ENCODE data around the gene C8A.

C8A gene

DNA sequence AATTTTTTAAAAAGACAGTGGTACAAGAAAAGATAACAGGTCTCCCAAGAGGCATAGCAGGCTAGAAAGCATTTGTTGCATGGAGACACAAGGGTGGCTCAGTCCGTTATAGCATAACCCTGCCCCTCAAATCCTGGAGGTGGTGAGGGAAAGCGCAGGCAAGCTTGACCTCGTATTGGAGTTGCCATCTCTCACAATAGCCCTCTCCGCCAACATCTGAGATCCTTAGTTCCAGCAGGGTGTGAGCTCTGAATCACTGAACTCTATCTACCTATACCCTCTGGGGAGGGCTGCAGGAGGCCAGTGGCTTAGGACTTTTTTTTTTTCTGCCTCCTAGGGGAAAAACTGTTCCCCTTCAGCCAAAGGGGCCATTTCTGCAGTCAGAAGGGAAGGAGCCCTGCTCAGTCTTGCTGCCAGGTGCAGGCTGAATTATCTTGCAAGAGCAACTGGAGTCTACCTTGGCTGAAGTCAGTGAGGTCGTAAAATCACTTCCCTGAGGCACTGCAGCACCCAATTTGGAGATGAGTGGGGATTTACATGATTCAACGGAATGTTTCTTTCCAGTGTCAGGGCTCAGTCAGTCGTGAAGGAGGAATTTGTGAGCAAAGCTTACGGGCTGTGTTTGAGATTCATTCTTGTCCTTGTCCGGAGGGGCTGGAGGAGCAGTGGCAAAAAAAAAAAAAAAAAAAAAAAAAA lies 17.2 kb upstream of the C8A start:
- no peak for ATAC-seq

DNA sequence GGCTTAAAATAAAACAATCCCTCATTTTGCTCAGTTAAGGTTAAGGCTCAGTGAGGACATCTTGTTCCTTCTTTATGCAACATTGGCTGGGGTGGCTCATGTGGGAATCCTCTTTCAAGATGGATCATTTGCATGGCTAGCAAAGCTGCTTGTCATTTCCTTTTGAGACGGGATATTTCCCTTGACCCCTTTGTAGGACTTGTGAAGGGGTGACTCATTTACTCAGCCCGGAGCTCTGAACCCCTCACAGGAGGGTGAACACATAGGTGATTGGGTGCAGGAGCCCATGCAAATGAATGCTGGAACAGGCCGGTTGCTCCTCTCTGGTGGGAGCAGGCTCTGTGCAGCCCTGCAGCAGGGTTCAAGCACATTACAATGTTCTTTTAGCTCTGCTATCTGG lies 15.8 kb upstream of the C8A start:
- ATAC-seq, result no peak

DNA sequence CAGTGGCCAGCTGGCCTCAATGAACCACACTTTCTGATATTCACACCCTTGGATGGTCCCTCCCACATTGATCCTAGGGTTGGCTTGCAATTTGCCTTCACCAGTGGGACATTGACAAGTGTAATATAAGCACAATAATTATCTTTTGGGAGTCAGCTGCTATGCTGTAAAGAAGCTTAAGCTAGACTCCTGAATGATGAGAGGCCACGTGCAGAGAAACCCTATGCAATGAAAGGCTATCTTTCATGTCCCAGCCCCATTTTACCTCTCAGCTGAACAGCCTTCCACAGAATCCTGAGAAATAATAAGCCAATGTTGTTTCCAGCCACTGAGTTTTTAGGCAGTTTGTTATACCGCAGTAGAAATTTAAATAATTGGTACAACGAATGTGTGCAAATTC lies 11.1 kb upstream of the C8A start:
- ATAC-seq, result no peak

DNA sequence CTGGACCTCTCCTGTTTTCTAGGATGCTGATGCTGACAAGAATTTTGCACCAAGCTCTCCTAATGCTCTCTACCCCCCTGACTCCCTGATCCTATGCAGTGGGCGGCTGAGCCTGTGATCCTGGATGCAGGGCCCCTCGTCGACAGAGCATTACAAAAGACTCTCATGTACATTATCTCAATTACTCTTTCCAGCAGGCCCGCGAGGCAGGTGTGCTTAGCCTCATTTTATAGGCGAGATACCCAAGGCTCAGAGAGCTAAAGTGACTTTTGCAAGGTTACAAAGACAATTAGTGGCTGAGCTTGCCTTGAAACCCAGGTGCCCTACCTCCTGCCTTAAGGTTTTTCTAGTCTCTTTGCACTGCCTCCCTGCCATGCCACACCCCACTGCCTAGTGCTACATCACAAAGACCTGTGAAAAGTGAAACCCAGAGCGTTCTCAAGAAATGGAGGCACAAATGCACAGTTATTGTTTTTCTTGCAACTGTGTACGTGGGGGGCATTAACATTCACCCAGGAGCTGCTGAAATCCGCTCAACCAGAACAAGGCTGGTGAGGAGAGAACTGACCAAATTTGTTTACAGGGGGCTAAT lies 10.0 kb upstream of the C8A start:
- ATAC-seq, result no peak

DNA sequence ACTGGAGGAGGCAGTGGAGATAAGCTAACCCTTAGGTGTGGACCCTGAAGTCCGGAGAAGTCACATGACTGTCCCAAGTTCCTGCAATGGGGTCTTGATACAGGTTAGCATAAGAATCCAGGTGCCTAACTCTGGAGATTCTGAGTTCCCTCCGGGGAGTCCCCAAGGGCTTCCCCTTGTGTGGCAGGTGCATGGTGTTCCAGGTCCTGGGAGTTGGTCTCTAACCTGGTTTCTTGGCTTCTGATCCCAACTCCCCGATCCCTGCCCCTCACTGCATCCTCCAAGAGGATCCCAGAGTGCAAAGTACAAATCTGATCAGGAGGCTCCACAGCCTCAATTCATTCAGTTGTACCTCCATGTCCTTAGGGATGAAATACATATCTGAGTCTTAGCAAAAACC lies 9.3 kb upstream of the C8A start:
- ATAC-seq, result no peak

DNA sequence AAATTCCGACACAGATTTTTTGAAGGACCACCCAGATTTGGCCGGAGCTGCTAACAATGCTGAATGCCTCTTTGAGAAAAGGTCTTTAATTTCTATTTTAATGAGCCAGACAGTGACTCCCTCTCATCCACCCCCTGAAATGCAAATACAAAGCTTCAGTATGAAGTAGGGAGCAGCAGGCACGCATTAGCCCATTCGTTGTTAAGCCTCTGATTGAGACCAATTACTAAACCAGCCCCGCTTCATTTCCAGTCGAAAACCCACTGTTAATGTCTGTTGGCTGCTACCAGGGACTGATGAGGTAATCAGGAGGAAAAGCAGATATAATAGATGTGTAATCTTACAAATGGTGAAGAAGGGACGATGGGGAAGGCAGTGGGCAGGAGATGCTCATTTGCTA lies 4.8 kb upstream of the C8A start:
- no peak for ATAC-seq

DNA sequence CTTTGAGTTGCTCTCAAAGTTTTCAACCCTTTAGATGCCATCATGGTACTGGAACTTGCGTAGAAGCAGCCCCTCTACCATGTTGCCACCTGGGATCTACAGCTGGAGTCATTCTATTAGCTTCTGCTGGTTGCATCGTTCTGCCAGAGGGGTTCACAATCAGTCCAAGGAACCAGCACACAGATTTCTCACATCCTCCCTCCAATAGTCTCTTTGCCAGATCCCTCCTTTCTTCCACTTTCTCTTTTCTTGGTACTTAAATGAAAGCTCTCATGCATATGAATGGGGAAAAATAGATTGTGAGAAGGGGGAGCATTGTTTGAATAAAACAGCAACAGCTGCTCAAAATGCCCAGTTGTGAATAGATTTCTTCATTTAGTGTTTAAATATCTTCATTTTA lies 4.2 kb upstream of the C8A start:
- no peak for ATAC-seq

DNA sequence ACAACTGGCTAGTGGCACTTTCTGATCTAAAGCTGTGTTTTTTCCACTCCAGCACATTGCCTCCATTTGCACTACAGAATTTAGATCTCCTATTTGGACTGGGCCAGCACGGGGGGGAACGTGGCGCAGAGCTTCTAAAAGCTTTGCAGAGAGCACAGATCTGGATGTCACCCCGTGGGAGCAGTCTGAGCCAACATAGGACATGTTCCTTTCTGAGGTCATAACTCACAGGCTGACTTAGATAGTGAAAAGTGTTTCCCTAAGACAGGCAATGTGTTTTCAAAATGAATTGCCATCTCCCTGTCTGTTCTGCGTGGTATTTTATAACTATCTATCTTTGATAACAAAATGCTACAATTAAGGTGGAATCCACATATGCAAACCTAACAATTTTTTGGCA lies 3.7 kb upstream of the C8A start:
- no peak for ATAC-seq

DNA sequence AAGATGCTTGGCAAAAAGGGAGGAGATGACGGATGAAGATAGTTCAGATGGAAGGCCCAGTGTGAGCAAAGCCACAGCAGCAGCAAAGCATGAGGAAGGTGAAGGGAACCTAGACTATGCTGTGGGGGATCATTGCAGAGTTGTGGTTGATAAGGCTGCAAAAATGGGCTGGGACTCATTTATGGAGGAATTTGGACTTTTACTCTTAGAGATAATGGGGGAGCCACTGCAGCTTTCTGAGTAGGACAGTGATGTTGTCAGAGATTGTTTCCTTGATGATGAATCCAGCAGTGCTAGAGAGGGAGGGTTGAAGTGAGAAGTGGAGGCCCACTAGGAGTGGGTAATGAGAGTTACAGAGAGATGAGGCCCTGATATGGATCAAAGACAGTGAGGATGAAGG lies 2.1 kb upstream of the C8A start:
- no peak for ATAC-seq

DNA sequence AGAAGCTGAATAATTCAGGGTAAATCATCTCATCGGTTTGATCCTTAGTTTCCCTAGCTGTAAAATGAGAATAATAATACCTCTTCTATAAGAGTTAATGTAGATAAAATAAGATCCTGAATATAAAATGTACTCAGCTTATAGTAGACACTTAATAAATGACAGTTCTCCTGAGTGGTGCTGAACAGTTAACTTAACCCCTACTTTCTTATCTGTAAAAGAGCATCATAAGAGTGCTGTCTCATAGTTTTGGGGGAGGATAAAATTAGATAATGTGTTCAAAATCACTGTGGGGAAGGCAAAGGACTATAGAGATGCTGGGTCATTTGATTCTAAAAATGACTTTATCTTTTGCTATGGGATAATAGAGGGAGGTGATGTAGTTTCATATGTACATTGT lies 593 bp downstream of the C8A start:
- ATAC-seq, result no peak

DNA sequence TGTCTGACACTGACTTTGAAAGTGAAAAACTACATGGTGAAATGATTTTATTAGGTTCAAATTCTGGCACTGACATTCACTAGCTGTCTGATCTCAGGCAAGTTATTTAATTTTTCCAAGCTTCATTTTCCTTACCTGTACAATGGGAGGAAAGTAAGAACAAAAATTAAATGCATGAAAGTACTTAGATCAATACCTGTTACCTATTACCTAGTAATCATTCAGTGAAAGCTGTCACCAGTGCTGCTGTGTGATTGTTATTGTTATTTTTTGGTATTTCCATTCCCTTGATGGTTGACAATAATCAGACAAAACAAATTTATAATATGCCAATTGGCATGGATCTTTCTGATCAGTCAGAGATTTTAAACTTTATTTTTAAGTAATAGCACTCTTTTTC lies 1.6 kb downstream of the C8A start:
- ATAC-seq, result no peak

DNA sequence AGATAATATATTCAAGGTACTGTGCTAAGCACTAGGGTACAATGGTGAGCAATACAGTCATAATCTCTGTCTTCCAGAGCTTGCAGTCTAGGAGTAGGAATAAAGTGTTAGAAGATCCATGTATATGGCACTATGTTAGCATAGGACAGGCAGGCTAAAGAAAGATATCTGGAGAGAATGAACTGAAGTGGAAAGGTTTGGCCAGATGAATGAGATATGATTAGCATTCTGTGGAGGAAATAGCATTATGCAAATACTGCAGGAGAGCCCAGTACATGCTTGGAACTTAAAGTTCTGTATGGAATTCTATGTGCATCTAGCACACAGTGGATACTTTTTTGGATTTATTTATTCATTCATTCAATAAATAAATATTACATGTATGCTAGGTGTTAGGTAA lies 4.7 kb downstream of the C8A start:
- ATAC-seq, result no peak

DNA sequence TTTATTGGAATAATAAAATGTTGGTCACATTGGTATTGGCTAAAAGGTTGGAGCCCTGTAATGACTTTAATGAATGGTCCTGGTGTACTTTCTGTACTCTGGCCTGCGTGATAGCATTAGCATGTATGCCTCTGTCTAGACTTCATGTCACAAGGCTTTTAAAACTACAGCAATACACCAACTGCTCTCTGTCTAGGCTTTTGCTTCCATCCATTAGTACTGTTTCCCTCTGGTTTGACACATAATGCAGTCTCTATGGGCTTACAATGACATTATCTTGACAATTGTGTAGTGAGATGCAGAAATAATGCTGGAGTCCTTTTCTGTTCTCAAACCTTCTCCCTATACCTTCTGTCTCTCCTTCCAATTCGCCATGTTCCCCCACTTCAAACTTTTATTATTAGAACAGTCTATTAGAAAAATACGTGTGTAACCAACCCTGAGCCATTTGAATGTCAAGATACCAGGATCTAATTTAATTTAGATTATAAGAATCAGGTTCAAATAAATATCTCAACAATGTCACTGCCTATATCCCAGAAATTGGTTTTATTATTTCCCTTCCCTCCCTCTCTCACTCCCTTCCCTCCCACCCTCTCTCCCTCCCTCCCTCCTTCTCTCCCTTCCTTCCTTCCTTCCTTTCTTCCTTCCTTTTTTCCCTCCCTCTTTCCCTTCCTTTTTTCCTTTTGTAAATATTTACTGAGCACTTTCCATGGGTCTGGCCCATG lies 8.8 kb downstream of the C8A start:
- ATAC-seq, result no peak

DNA sequence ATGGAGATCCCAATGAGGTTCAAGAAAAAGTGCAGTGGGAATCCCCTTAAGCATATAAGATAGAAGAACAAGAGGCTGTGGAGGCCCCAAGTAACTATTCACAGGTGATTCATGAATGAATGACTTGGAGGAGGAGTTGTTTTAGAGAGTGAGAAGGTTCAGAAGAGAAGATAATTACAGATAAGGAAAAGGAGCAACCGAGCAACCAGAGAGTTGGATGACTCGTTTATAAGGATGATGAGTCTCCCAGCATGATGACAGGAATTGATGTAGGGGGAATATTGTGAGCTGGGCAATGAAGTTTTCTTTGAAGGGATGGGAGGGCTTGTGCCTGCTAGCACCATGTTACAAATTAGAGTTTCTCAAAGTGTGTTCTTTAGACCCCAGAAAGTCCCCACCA lies 9.8 kb downstream of the C8A start:
- ATAC-seq, result no peak

DNA sequence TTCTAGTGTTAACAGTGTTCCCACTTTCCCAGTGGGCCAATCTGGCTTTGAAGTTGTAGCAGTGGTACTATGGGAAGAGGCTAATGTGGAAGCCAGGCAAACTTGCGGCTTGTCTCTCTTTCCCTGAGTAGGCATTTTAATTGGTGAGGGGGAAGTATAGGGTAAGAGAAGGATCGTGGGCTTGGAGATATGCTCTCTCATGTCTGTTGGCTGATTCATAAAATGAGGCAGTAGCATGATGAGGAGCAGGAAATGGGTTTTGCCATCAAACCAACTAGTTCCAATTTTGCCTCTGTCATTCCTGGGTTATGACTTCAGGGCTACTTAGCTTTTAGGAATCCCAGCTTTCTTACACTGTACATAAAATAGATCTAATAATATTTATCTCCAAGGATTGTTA lies 12.1 kb downstream of the C8A start:
- ATAC-seq, result no peak

DNA sequence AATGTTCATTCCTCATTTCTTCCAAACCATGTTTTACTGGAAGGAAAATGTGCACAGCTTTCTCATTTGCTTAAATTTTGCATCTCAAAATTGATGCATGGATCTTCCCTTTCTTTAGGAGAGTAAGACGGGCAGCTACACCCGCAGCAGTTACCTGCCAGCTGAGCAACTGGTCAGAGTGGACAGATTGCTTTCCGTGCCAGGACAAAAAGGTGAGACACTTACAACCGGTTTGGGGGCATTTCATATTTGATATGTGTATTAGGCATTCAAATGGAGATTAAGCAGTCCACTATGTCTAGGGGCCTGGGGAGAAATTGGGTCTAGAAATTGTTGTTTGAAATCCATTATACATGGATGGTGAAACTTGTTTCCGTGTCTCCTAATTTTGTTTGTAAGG lies 12.9 kb downstream of the C8A start:
- no peak for ATAC-seq

DNA sequence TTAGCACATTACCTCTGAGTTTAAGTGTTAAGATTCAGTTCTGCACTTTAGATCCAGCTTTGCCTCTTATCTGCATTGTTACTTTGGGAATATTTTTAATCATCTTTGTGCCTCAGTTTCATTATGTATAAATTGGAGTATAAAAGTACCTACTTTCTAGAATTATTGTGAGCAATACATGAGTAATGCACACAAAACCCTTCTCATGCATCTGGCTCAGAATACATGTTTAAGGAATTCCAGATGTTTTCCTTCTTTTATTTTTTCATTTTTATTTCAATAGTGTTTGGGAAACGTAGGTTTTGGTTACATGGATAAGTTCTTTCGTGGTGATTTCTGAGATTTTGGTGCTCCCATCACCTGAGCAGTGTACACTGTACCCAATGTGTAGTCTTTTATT lies 14.2 kb downstream of the C8A start:
- no peak for ATAC-seq

DNA sequence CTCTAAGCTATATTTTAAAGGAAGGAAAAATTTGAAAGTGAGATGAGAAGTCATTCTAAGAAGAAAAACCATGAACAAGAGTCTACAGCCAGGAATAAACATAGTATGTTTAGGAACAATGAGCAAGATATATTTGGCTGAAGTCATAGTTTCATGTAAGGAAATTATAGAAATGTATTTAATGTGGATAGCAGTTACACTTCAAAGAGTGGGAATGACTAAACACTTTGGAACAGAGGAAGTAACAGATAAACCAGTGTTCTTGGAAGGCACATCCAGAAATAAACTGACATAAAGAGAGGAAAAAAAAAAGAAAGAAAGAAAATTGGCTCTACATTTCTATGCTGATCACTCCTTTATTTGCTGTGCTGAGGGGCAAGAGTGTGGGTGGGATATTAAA lies 18.0 kb downstream of the C8A start:
- ATAC-seq, result no peak

DNA sequence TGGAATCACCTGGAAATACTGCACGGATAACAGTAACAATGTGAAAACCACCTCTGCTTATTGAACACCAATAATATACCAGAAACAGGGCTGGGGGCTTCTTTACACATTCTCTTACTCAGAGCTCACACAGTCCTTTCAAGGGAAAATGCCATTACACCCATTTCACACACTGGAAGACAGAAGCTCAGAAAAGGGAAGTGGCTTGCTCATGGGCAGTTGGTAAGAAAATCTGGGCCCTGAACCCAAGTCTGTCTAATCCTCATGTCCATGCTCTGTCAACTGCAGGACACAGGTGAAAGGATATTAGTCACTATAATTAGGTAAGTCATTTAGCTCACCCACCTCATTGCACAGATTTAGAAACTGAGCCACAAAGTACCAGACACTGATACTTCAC lies 18.6 kb downstream of the C8A start:
- no peak for ATAC-seq

DNA sequence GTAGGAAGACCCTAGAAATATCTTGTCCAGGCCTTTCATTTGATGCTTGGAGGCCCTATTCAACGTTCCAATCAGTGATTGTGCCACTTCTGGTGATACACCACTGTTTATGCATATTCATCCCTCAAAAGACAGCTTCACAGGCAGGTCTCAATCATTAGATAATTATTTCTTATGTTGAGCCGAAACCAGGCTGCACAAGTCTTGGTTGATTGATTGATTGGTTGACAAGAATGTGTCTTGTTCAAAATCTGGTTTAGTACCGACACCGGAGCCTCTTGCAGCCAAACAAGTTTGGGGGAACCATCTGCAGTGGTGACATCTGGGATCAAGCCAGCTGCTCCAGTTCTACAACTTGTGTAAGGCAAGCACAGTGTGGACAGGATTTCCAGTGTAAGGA lies 20.1 kb downstream of the C8A start:
- no peak for ATAC-seq

DNA sequence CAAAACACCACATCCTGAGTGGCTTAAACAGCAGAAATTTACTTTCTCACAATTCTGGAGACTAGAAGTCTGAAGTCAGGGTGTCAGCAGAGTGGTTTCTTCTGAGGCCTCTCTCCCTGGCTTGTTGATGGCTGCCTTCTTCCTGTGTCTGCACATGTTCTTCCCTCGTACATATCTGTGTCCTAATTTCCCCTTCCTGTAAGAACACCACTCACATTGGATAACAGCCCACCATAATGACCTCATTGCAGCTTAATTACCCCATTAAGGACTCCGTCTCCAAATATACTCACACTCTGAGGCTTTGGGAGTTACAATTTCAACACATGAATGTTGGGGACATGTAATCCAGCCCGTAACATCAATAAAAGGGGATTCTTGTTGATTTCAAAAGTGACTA lies 23.4 kb downstream of the C8A start:
- ATAC-seq, result no peak

DNA sequence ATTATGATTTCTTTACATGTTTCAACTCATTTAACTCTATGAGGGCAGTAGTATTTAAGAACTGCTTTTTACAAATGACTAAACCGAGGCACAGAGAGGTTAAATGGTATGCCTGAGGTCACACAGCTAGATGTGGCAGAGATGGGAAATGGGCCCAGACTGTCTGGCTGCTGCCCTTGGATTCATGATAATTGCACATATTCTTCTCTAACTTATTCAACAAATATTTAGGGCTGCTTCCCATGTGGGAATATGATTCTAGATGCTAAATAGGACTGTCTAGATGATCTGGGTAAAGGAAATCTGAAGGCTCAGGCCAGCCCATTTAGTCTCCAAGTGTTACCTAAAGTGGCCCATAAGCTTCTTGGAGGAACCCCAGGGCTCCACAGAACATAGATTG lies 26.2 kb downstream of the C8A start:
- no peak for ATAC-seq

DNA sequence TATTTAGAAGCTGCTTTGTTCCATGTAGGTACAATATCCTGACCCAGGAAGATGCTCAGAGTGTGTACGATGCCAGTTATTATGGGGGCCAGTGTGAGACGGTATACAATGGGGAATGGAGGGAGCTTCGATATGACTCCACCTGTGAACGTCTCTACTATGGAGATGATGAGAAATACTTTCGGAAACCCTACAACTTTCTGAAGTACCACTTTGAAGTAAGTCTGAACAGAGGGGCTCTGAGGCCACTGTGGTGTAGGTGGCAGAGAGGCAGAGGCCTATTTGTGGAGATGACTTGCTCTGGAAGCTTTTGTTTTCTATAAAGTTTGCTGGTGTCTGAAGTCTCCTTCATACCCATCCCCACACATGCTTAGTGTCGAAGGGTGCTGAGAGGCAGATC lies 26.8 kb downstream of the C8A start:
- ATAC-seq, result no peak

DNA sequence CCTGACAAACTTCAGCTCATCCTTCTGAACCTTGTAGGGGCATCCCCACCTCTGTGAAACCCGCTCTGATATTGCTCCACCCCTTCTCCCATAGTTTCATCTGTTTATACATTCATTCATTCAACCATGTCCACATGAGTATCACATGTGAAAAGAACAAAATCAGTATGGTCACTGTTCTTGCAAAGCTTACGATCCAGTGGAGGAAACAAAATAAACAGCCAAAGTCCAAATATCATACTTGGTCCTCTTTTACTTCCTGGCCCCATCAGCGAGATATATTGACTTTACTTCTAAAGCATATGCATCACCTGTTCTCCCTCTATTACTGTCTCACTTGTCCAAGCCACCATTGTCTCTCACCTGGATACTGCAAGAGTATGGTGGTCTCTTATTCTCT lies 35.6 kb downstream of the C8A start:
- no peak for ATAC-seq

DNA sequence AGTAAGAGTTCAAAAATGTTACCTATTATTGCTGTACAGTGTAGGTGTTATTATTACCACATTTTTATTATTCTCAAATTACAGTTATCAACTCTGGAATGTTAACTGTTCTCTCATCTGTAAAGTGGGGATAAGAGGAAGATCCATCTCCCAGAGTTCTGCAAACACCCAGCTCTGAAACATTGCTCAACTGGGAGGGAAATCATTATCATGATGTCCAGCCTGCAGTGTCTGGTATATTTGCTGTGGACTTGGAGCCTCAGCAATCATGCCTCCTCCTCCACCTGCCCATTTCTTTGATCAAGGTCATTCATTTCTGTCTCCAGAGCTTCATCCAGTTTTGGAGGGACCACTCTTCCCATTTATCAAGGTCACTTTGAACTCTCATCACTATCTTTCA lies 39.4 kb downstream of the C8A start:
- ATAC-seq, result no peak
